ENCODE data around the gene LAMC3. TPM values are rescaled to one million over a fixed set of nuclear protein-coding genes. Genes with fewer than 3 reads are reported as not detected.
"Not testable (repeated sequence)": the region's sequence is repeated elsewhere in the genome, so short reads cannot be mapped to it uniquely, and the experiment has no call there.

LAMC3 gene
- total RNA-seq, 2 donors from 2014 or later = 0.47 to 0.50 TPM

- peaks cover 5% of the 10 kb centered on the region for H3K36me3 Mint-ChIP-seq (ENCODE audit: low read depth)
- H3K9me3 ChIP-seq (ENCODE audit: control insufficient read depth, low read length, poor library complexity, severe bottlenecking) = no peaks in the 10 kb centered on the region
- peaks cover 8% of the 10 kb centered on the region for H3K4me1 Mint-ChIP-seq
- peak overlapping the region; percentile 82 for H3K4me3 Mint-ChIP-seq
- peaks cover 41% of the 10 kb centered on the region for H3K27me3 Mint-ChIP-seq
- DNase-seq = no peak
- ATAC-seq = no peak
- H3K27ac Mint-ChIP-seq = no peak overlapping the region
Measured at GRCh38 chr9:131097948-131098278, 88.9 kb downstream of the LAMC3 start.

DNA sequence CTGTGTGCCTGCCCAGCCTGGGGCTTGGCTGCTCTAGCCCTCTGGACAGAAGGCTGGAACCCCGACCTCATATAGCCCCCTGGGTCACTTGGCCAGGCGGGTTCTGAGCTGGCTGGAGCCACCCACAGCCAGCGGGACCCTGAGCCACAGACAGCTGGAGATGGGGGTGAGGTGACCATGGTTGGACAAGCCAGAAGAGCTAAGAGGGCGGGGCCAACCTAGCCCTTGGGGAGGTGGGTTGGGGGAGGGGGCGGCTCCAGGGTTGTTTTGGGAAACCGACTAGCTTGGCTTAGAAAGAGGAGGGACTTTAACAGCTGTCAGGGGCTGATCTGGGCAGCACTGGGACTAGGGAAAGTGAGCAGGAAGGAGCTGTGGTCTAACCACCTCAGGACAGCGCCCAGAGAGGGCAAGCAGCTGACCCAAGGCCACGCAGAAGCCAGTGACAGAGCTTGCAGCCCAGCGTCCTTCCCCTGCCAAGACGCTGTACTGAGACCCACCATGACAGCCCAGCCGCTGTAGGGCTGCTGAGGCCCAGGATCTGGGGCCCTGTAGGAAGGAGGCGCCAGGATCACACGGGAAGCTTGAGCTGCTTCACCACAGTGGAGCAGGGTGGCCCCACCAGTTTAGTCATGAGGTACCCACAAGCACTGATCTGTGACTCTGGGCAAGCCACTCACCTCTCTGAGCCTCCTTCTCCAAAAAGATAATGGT lies 89.6 kb downstream of the LAMC3 start:
- H3K9me3 ChIP-seq (ENCODE audit: control insufficient read depth, low read length, poor library complexity, severe bottlenecking) = no peaks in the 10 kb centered on the region
- Mint-ChIP-seq H3K4me3 (no peak overlapping the region), H3K27me3 (peaks cover 40% of the 10 kb centered on the region), H3K36me3 (ENCODE audit: low read depth) (peaks cover 5% of the 10 kb centered on the region), H3K27ac (no peak overlapping the region), H3K4me1 (peaks cover 8% of the 10 kb centered on the region)
- ATAC-seq (no peak), DNase-seq (no peak)

DNA sequence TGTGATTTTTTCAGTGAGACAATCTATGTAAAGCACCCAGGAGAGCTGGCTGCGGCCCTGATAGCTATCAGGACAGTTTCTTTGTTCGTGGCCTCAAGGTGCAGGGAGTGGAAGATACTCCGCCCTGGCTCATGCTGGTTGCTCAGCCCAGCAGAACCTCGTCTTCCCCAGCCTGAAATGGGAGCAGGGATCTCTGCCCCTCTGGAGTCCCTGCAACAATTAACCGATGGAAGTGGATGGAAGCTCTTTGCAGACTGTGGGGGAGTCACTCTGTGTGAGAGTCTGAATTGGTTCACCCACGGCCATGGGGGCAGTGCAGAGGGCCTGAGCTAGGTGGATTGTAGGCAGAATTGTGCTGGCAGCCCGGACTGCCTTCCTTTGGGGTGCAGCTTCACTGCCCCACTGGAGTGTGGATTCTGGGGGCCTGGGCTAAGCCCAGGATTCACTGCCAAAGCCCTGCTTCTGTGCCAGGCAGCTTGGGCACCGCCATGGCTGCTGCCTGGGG lies 90.2 kb downstream of the LAMC3 start:
- no peaks in the 10 kb centered on the region for H3K9me3 ChIP-seq (ENCODE audit: control insufficient read depth, low read length, poor library complexity, severe bottlenecking)
- peaks cover 8% of the 10 kb centered on the region for H3K4me1 Mint-ChIP-seq
- peaks cover 34% of the 10 kb centered on the region for H3K27me3 Mint-ChIP-seq
- H3K4me3 Mint-ChIP-seq = no peak overlapping the region
- ATAC-seq (no peak), DNase-seq (no peak)
- no peak overlapping the region for H3K27ac Mint-ChIP-seq
- H3K36me3 Mint-ChIP-seq (ENCODE audit: low read depth) = peaks cover 5% of the 10 kb centered on the region

GRCh38 chr9:131099845-131100244 lies 90.9 kb downstream of the LAMC3 start:
- not testable (repeated sequence) for H3K36me3 Mint-ChIP-seq (ENCODE audit: low read depth); H3K9me3 ChIP-seq (ENCODE audit: control insufficient read depth, low read length, poor library complexity, severe bottlenecking); H3K27ac Mint-ChIP-seq; H3K4me3 Mint-ChIP-seq; H3K4me1 Mint-ChIP-seq; ATAC-seq; DNase-seq
- peaks cover 27% of the 10 kb centered on the region for H3K27me3 Mint-ChIP-seq

DNA sequence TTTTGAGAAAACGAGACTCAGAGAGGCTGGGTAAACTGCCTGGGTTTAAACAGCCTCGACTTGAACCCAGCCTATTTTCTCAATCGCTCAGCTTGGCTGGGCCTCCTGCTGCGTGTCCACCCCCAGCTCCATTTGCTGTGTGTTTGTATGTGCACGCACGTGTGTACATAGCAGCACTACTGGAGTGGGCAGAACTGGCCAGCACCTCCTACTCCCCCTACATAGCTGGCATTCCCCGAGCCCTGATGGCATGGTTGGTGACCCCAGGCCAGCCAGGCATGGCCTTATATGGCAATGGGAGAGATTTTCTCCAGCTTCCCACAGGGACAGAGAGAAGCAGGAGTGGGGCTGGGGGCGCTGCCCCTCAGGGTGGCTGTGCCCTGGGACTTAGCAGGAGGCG lies 91.5 kb downstream of the LAMC3 start:
- Mint-ChIP-seq H3K27me3 (peaks cover 21% of the 10 kb centered on the region), H3K4me3 (no peak overlapping the region), H3K4me1 (peaks cover 8% of the 10 kb centered on the region), H3K27ac (no peak overlapping the region), H3K36me3 (ENCODE audit: low read depth) (peaks cover 5% of the 10 kb centered on the region)
- H3K9me3 ChIP-seq (ENCODE audit: control insufficient read depth, low read length, poor library complexity, severe bottlenecking) = no peaks in the 10 kb centered on the region
- ATAC-seq = no peak
- DNase-seq = no peak

DNA sequence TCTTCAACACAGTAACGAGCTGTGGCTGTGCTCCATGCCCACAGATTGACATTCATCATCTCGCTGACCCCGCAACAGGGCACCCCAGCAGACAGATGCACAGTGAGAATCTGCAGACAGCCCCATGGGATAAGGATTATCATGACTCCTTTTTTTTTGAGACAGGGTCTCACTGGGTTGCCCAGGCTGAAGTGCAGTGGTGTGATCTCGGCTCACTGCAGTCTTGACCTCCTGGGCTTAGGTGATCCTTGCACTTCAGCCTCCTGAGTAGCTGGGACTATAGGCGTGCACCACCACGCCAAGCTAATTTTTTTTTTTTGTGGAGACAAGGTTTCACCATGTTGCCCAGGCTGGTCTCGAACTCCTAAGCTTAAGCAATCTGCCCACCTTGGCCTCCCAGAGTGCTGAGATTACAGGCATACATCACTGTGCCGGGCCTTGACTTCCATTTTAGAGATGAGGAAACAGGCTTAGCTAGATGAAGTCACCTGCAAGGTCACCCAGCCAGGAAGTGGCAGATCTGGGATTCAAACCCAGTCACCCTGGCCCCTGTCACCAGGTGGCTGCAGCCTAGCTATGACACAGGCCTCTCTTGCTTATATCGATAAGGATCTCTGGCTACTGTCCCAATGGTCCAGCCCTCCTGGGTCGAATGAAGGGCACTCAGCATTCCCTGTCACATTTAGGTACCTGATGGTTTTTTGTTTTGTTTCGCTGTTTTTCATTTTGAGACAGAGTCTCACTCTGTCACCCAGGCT lies 92.4 kb downstream of the LAMC3 start:
- Mint-ChIP-seq H3K36me3 (ENCODE audit: low read depth) (peaks cover 2% of the 10 kb centered on the region), H3K27me3 (peaks cover 19% of the 10 kb centered on the region), H3K4me1 (peaks cover 3% of the 10 kb centered on the region), H3K27ac (no peak overlapping the region), H3K4me3 (no peak overlapping the region)
- DNase-seq (no peak), ATAC-seq (no peak)
- no peaks in the 10 kb centered on the region for H3K9me3 ChIP-seq (ENCODE audit: control insufficient read depth, low read length, poor library complexity, severe bottlenecking)

- no peaks in the 10 kb centered on the region for H3K36me3 Mint-ChIP-seq (ENCODE audit: low read depth)
- DNase-seq (no peak), ATAC-seq (no peak)
- H3K4me3 Mint-ChIP-seq = no peak overlapping the region
- no peaks in the 10 kb centered on the region for H3K9me3 ChIP-seq (ENCODE audit: control insufficient read depth, low read length, poor library complexity, severe bottlenecking)
- peaks cover 18% of the 10 kb centered on the region for H3K27me3 Mint-ChIP-seq
- no peak overlapping the region for H3K27ac Mint-ChIP-seq
- H3K4me1 Mint-ChIP-seq = no peaks in the 10 kb centered on the region
Measured at GRCh38 chr9:131103024-131103423, 94.0 kb downstream of the LAMC3 start.

GRCh38 chr9:131103535-131103934 lies 94.6 kb downstream of the LAMC3 start:
- ATAC-seq = no peak
- Mint-ChIP-seq H3K4me3 (no peak overlapping the region), H3K27me3 (peaks cover 13% of the 10 kb centered on the region), H3K4me1 (no peaks in the 10 kb centered on the region), H3K36me3 (ENCODE audit: low read depth) (no peaks in the 10 kb centered on the region), H3K27ac (no peak overlapping the region)
- no peaks in the 10 kb centered on the region for H3K9me3 ChIP-seq (ENCODE audit: control insufficient read depth, low read length, poor library complexity, severe bottlenecking)
- no peak for DNase-seq

- no peak overlapping the region for H3K4me3 Mint-ChIP-seq
- no peaks in the 10 kb centered on the region for H3K4me1 Mint-ChIP-seq
Measured at GRCh38 chr9:131104016-131104740, 95.2 kb downstream of the LAMC3 start.

GRCh38 chr9:131105952-131106351 lies 97.0 kb downstream of the LAMC3 start:
- ATAC-seq = no peak
- DNase-seq = no peak
- H3K4me3 Mint-ChIP-seq = no peak overlapping the region
- H3K4me1 Mint-ChIP-seq = no peaks in the 10 kb centered on the region
- peaks cover 13% of the 10 kb centered on the region for H3K27me3 Mint-ChIP-seq
- no peaks in the 10 kb centered on the region for H3K36me3 Mint-ChIP-seq (ENCODE audit: low read depth)
- H3K27ac Mint-ChIP-seq = no peak overlapping the region
- H3K9me3 ChIP-seq (ENCODE audit: control insufficient read depth, low read length, poor library complexity, severe bottlenecking) = no peaks in the 10 kb centered on the region

More at GRCh38 chr9:131104016-131104740, 95.2 kb downstream of the LAMC3 start:
- H3K9me3 ChIP-seq (ENCODE audit: control insufficient read depth, low read length, poor library complexity, severe bottlenecking) = no peaks in the 10 kb centered on the region
- DNase-seq (no peak), ATAC-seq (no peak)
- Mint-ChIP-seq H3K27me3 (peaks cover 13% of the 10 kb centered on the region), H3K36me3 (ENCODE audit: low read depth) (no peaks in the 10 kb centered on the region), H3K27ac (no peak overlapping the region)

- no peaks in the 10 kb centered on the region for H3K9me3 ChIP-seq (ENCODE audit: control insufficient read depth, low read length, poor library complexity, severe bottlenecking)
- H3K4me3 Mint-ChIP-seq = no peak overlapping the region
- DNase-seq (no peak), ATAC-seq (no peak)
- H3K27ac Mint-ChIP-seq = no peak overlapping the region
- no peaks in the 10 kb centered on the region for H3K4me1 Mint-ChIP-seq
- H3K27me3 Mint-ChIP-seq = peaks cover 16% of the 10 kb centered on the region
- no peaks in the 10 kb centered on the region for H3K36me3 Mint-ChIP-seq (ENCODE audit: low read depth)
Measured at GRCh38 chr9:131107760-131108159, 98.8 kb downstream of the LAMC3 start.

DNA sequence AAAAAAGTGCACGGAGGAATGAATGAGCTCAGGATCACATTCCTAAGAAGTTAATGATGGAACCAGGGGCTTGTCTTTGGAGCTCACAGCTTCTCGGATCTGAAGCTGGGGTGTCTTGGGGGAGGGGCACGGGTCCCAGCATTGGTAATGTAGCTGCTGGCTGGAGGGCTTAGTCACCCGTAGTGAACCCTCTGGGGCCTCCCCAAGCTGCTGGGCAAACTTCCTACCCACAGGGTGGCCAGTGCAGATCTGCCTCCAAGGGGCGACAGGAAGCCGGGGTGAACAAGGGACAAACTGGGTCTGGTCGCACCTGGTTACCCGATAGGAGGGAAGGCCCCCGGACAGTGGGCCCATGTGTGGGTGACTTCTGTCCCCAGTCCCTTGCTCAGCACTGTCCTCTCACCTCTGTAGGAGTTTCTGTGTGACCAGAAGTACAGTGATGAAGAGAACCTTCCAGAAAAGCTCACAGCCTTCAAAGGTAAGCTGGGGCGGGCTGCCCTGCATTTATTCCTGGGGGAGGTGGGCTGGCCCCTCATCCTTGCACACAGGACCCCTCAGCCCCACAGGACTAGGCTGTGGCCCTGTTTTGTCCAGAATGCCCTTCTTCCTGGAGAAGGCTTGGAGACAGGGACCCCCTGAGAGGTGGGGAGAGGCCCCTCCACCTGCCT lies 102.3 kb downstream of the LAMC3 start:
- no peak for ATAC-seq
- H3K9me3 ChIP-seq (ENCODE audit: control insufficient read depth, low read length, poor library complexity, severe bottlenecking) = no peaks in the 10 kb centered on the region
- H3K27me3 Mint-ChIP-seq = peaks cover 14% of the 10 kb centered on the region
- H3K4me1 Mint-ChIP-seq = no peaks in the 10 kb centered on the region
- no peak overlapping the region for H3K27ac Mint-ChIP-seq
- no peak for DNase-seq
- H3K4me3 Mint-ChIP-seq = no peak overlapping the region
- H3K36me3 Mint-ChIP-seq (ENCODE audit: low read depth) = no peaks in the 10 kb centered on the region

- H3K27me3 Mint-ChIP-seq = peaks cover 8% of the 10 kb centered on the region
- no peaks in the 10 kb centered on the region for H3K36me3 Mint-ChIP-seq (ENCODE audit: low read depth)
- no peaks in the 10 kb centered on the region for H3K4me1 Mint-ChIP-seq
- DNase-seq (no peak), ATAC-seq (no peak)
- no peak overlapping the region for H3K27ac Mint-ChIP-seq
- H3K4me3 Mint-ChIP-seq = no peak overlapping the region
- no peaks in the 10 kb centered on the region for H3K9me3 ChIP-seq (ENCODE audit: control insufficient read depth, low read length, poor library complexity, severe bottlenecking)
Measured at GRCh38 chr9:131111854-131112311, 102.9 kb downstream of the LAMC3 start.
